ENCODE measurements around the gene CBLB.
"Not testable (repeated sequence)": the region's sequence is repeated elsewhere in the genome, so short reads cannot be mapped to it uniquely, and the experiment has no call there.

CBLB gene

DNA sequence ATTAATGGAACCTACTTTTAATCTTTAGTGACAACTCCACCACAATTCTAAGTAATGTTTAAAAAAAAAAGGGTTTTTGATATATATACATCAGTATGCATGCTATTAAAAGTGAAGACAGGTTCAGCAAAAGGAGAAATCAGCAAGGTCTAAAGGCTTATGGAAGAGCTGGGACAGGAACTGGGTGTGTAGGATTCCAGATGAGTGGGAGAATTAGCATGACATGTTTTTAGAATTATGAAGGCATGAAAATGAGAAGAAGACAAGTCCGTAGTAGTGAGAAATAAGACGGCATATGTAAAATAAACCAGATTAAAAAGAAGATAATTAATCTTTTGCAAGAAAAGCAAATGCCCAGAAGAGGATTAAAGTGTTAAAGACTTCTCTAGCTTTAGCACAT, 52.0 kb downstream of the CBLB start:
- ATAC-seq (ENCODE audit: low read depth): no peak
- Histone ChIP-seq H3K4me1 (ENCODE audit: insufficient read depth, poor library complexity, severe bottlenecking) (peaks cover 15% of the 10 kb centered on the region), H3K9me3 (ENCODE audit: severe bottlenecking) (no peaks in the 10 kb centered on the region), H3K27ac (ENCODE audit: poor library complexity, severe bottlenecking) (no peak overlapping the region), H3K27me3 (ENCODE audit: insufficient read depth, poor library complexity, severe bottlenecking) (no peaks in the 10 kb centered on the region), H3K4me3 (ENCODE audit: severe bottlenecking) (no peak overlapping the region), H3K36me3 (ENCODE audit: low read depth) (no peaks in the 10 kb centered on the region)
- DNase-seq (ENCODE audit: low spot score): no peak
- TF ChIP-seq, protein P1, sequence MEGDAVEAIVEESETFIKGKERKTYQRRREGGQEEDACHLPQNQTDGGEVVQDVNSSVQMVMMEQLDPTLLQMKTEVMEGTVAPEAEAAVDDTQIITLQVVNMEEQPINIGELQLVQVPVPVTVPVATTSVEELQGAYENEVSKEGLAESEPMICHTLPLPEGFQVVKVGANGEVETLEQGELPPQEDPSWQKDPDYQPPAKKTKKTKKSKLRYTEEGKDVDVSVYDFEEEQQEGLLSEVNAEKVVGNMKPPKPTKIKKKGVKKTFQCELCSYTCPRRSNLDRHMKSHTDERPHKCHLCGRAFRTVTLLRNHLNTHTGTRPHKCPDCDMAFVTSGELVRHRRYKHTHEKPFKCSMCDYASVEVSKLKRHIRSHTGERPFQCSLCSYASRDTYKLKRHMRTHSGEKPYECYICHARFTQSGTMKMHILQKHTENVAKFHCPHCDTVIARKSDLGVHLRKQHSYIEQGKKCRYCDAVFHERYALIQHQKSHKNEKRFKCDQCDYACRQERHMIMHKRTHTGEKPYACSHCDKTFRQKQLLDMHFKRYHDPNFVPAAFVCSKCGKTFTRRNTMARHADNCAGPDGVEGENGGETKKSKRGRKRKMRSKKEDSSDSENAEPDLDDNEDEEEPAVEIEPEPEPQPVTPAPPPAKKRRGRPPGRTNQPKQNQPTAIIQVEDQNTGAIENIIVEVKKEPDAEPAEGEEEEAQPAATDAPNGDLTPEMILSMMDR (IDR thresholded peaks at IDR 0.05; ENCODE audit: poor library complexity, severe bottlenecking): no peak

DNA sequence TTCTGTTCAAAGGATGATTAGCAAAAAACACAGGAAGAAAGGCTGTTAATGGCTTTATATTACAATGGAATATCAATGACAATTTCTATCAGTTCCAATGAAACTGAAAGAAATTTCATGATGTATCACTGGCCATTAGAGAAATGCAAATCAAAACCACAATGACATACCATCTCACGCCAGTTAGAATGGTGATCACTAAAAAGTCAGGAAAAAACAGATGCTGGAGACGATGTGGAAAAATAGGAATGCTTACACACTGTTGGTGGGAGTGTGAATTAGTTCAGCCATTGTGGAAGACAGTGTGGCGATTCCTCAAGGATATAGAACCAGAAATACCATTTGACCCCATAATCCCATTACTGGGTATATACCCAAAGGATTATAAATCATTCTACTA, 53.5 kb downstream of the CBLB start:
- not testable (repeated sequence) for H3K27ac ChIP-seq (ENCODE audit: poor library complexity, severe bottlenecking); ATAC-seq (ENCODE audit: low read depth)
- H3K4me1 ChIP-seq (ENCODE audit: insufficient read depth, poor library complexity, severe bottlenecking): peaks cover 17% of the 10 kb centered on the region

DNA sequence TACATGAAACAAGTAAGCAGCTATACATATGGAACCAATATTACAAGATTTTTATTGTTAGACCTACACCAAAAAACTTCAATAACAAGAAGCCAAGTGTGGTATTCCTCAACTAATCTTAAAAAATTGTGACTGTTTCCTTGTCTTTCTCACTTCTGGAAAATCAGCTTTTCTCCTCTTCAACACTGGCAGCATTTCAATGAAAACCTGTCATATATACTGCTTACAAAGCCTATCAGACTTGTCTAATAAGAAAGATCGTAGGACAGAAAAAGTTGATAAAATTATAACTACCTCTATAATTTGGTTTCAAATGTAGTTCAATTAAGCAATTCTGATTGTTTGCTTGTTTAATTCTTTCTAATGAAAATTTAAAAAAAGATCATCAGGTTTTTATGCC, 55.1 kb downstream of the CBLB start:
- H3K27me3 ChIP-seq (ENCODE audit: insufficient read depth, poor library complexity, severe bottlenecking): no peaks in the 10 kb centered on the region
- H3K9me3 ChIP-seq (ENCODE audit: severe bottlenecking): no peaks in the 10 kb centered on the region
- no peak overlapping the region for H3K27ac ChIP-seq (ENCODE audit: poor library complexity, severe bottlenecking)
- H3K36me3 ChIP-seq (ENCODE audit: low read depth): no peaks in the 10 kb centered on the region
- no peak overlapping the region for H3K4me3 ChIP-seq (ENCODE audit: severe bottlenecking)
- DNase-seq (ENCODE audit: low spot score): no peak
- TF ChIP-seq, protein P1 (IDR thresholded peaks at IDR 0.05; ENCODE audit: poor library complexity, severe bottlenecking): no peak
- peaks cover 17% of the 10 kb centered on the region for H3K4me1 ChIP-seq (ENCODE audit: insufficient read depth, poor library complexity, severe bottlenecking)
- no peak for ATAC-seq (ENCODE audit: low read depth)

More for the DNA sequence above, 53.5 kb downstream of the CBLB start:
- H3K9me3 ChIP-seq (ENCODE audit: severe bottlenecking); H3K4me3 ChIP-seq (ENCODE audit: severe bottlenecking); DNase-seq (ENCODE audit: low spot score); H3K27me3 ChIP-seq (ENCODE audit: insufficient read depth, poor library complexity, severe bottlenecking); H3K36me3 ChIP-seq (ENCODE audit: low read depth): not testable (repeated sequence)

DNA sequence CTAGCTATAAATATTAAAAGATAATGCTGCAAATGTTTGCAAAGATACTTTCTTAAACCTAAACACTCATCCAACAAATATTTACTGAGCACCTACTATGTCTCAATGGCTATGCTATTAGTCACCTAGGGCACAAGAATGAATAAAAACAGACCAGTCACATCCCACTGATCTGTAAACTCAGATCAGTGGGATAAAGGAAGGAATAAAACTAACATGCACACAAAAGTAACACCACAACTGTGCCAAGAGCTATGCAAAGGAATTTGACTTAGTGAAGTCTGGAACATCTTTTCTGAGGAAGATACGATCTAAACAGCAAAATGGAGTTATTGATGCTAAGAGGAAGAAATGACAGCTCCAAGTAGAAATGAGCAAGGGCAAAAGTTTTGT, 56.6 kb downstream of the CBLB start:
- H3K27ac ChIP-seq (ENCODE audit: poor library complexity, severe bottlenecking): peak overlapping the region; percentile 6

DNA sequence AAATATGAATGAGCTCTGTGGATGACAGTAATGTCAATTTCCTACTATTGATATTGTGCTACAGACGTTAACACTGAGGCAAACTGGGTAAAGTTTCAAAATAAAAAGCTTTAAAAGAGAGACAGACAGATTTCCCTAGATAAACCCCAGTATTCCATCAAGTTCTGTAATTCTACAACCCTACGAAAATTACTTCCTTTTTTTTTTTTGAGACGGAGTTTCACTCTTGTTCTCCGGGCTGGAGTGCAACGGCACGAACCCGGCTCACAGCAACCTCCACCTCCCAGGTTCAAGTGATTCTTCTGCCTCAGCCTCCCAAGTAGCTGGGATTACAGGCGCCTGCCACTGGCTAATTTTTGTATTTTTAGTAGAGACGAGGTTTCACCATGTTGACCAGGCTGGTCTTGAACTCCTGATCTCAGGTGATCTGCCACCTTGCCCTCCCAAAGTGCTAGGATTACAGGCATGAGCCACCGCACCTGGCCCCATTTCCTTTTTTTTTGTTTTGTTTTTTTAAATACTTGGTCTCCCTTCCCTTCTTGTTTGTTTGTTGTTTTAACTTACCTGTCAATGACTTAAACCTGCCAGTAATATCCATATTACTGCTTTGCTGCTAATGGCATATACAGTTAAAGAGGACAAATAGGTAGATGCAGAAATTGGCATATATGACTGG, 57.2 kb downstream of the CBLB start:
- no peak for ATAC-seq (ENCODE audit: low read depth)
- H3K27ac ChIP-seq (ENCODE audit: poor library complexity, severe bottlenecking): peak overlapping the region; percentile 6
- H3K4me3 ChIP-seq (ENCODE audit: severe bottlenecking): no peak overlapping the region
- no peaks in the 10 kb centered on the region for H3K9me3 ChIP-seq (ENCODE audit: severe bottlenecking)
- H3K27me3 ChIP-seq (ENCODE audit: insufficient read depth, poor library complexity, severe bottlenecking): no peaks in the 10 kb centered on the region
- no peak for DNase-seq (ENCODE audit: low spot score)
- no peaks in the 10 kb centered on the region for H3K36me3 ChIP-seq (ENCODE audit: low read depth)
- TF ChIP-seq, protein P1 (IDR thresholded peaks at IDR 0.05; ENCODE audit: poor library complexity, severe bottlenecking): no peak
- peaks cover 22% of the 10 kb centered on the region for H3K4me1 ChIP-seq (ENCODE audit: insufficient read depth, poor library complexity, severe bottlenecking)

More for the DNA sequence above, 56.6 kb downstream of the CBLB start:
- H3K36me3 ChIP-seq (ENCODE audit: low read depth): no peaks in the 10 kb centered on the region
- peak; percentile 86 for ATAC-seq (ENCODE audit: low read depth)
- TF ChIP-seq, protein P1 (IDR thresholded peaks at IDR 0.05; ENCODE audit: poor library complexity, severe bottlenecking): no peak
- H3K27me3 ChIP-seq (ENCODE audit: insufficient read depth, poor library complexity, severe bottlenecking): no peaks in the 10 kb centered on the region
- no peak overlapping the region for H3K4me3 ChIP-seq (ENCODE audit: severe bottlenecking)
- DNase-seq (ENCODE audit: low spot score): no peak
- H3K4me1 ChIP-seq (ENCODE audit: insufficient read depth, poor library complexity, severe bottlenecking): peaks cover 17% of the 10 kb centered on the region
- no peaks in the 10 kb centered on the region for H3K9me3 ChIP-seq (ENCODE audit: severe bottlenecking)

All from RWPE2 (cell line).